ENCODE measurements around the gene MREG.

DNA sequence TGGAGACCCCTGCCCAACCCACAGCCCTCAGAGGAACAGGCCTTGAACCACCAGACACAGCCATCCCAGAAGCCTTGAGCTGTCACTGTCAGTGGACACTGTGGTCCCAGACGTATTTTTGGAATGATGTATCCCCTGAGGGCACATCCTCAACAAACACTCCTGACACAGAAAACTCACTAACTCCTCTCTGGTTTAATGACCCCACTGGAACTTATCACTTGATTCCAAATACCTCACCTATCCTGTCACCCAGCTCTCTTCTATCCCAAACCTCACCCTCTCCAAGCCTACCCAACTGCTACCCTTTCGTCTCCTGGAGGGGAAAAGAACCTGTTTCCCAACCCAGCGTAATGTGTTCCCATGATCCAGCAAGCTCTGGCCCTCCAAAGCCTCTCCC lies 111.6 kb downstream of the MREG start:
- no peak for TF ChIP-seq POLR2A (IDR thresholded peaks at IDR 0.05)
- TF ChIP-seq CTCF (IDR thresholded peaks at IDR 0.05) = no peak
